ENCODE data around the gene SMIM33.
"Not testable (repeated sequence)": the region's sequence is repeated elsewhere in the genome, so short reads cannot be mapped to it uniquely, and the experiment has no call there.

The SMIM33 gene

GRCh38 chr5:139456776-139457175 is 14.0 kb upstream of the SMIM33 start:
- no peak for DNase-seq (ENCODE audit: low read depth in 2 of 2, low spot score in 1 of 2)

- DNase-seq (ENCODE audit: low read depth in 2 of 2, low spot score in 1 of 2) = no peak
Observed at GRCh38 chr5:139457241-139457640, 13.6 kb upstream of the SMIM33 start.

GRCh38 chr5:139457653-139458306 is 13.0 kb upstream of the SMIM33 start:
- DNase-seq (ENCODE audit: low read depth in 2 of 2, low spot score in 1 of 2) = no peak

- peak; percentile 51 to 65 for DNase-seq (ENCODE audit: low read depth in 2 of 2, low spot score in 1 of 2)
Observed at GRCh38 chr5:139458580-139459407, 12.0 kb upstream of the SMIM33 start.

GRCh38 chr5:139459451-139459934 is 11.3 kb upstream of the SMIM33 start:
- DNase-seq (ENCODE audit: low read depth in 2 of 2, low spot score in 1 of 2) = no peak

- no peak for DNase-seq (ENCODE audit: low read depth in 2 of 2, low spot score in 1 of 2)
Observed at GRCh38 chr5:139460455-139460854, 10.3 kb upstream of the SMIM33 start.

- DNase-seq (ENCODE audit: low read depth in 2 of 2, low spot score in 1 of 2) = no peak
Observed at GRCh38 chr5:139461176-139461575, 9.6 kb upstream of the SMIM33 start.

- no peak for DNase-seq (ENCODE audit: low read depth in 2 of 2, low spot score in 1 of 2)
Observed at GRCh38 chr5:139461698-139462097, 9.1 kb upstream of the SMIM33 start.

- DNase-seq (ENCODE audit: low read depth in 2 of 2, low spot score in 1 of 2) = no peak
Observed at GRCh38 chr5:139462586-139463276, 8.1 kb upstream of the SMIM33 start, which contains the start of gene ECSCR. TSS of gene ECSCR (minus strand) at chr5:139462743. CDS start at chr5:139462670, 73 bp downstream.

GRCh38 chr5:139468421-139468931 is 2.3 kb upstream of the SMIM33 start:
- no peak for DNase-seq (ENCODE audit: low read depth in 2 of 2, low spot score in 1 of 2)

GRCh38 chr5:139472386-139473030 is 1.7 kb downstream of the SMIM33 start:
- no peak for DNase-seq (ENCODE audit: low read depth in 2 of 2, low spot score in 1 of 2)

- no peak for DNase-seq (ENCODE audit: low read depth in 2 of 2, low spot score in 1 of 2)
Observed at GRCh38 chr5:139473105-139473504, 2.3 kb downstream of the SMIM33 start.

GRCh38 chr5:139473565-139473964 is 2.8 kb downstream of the SMIM33 start:
- no peak for DNase-seq (ENCODE audit: low read depth in 2 of 2, low spot score in 1 of 2)

GRCh38 chr5:139474890-139475791 is 4.3 kb downstream of the SMIM33 start:
- no peak for DNase-seq (ENCODE audit: low read depth in 2 of 2, low spot score in 1 of 2)

GRCh38 chr5:139475865-139476617 is 5.2 kb downstream of the SMIM33 start:
- DNase-seq (ENCODE audit: low read depth in 2 of 2, low spot score in 1 of 2) = no peak

GRCh38 chr5:139478657-139479423 is 8.0 kb downstream of the SMIM33 start:
- not testable (repeated sequence) for DNase-seq (ENCODE audit: low read depth in 2 of 2, low spot score in 1 of 2)

GRCh38 chr5:139479729-139480128 is 8.9 kb downstream of the SMIM33 start:
- DNase-seq (ENCODE audit: low read depth in 2 of 2, low spot score in 1 of 2) = not testable (repeated sequence)

GRCh38 chr5:139481122-139481533 is 10.3 kb downstream of the SMIM33 start:
- DNase-seq (ENCODE audit: low read depth in 2 of 2, low spot score in 1 of 2) = no peak

Measured in stimulated activated CD8-positive, alpha-beta memory T cell treated with anti-CD3 and anti-CD28 coated beads, Interleukin-4, amount 100 ng/mL, for 4 hours (primary cell).